Measurements from ENCODE around the gene RANBP6. TPM values are rescaled to one million over a fixed set of nuclear protein-coding genes. Genes with fewer than 3 reads are reported as not detected.
A peak's percentile ranks its signal among the peaks of the same experiment; 100 is the strongest.
"Not testable (repeated sequence)": the region's sequence is repeated elsewhere in the genome, so short reads cannot be mapped to it uniquely, and the experiment has no call there.

Gene RANBP6
- total and polyA plus RNA-seq, 4 donors, result 5.8 to 19.5 (median 12.3) TPM

- H3K36me3 ChIP-seq (ENCODE audit: control insufficient read depth in 4 of 4, insufficient read depth in 4 of 4, low read length in 4 of 4), result no peaks in the 10 kb centered on the region
- no peaks in the 10 kb centered on the region for H3K4me1 ChIP-seq (ENCODE audit: control insufficient read depth in 5 of 5, insufficient read depth in 5 of 5, low read length in 5 of 5)
- no peaks in the 10 kb centered on the region for H3K9me3 ChIP-seq (ENCODE audit: control insufficient read depth in 4 of 4, insufficient read depth in 3 of 4, low read length in 3 of 4)
- no peak overlapping the region for H3K9ac ChIP-seq (ENCODE audit: insufficient read depth in 1 of 2, low read length in 2 of 2)
- DNase-seq (no peak), ATAC-seq (ENCODE audit: insufficient read depth, low FRiP score) (no peak)
- no peaks in the 10 kb centered on the region for H3K27me3 ChIP-seq (ENCODE audit: control insufficient read depth in 3 of 3, insufficient read depth in 3 of 3, low read length in 2 of 3)
- TF ChIP-seq CTCF (IDR thresholded peaks at IDR 0.05; ENCODE audit: control extremely low read depth, extremely low read depth), result no peak
- H3K27ac ChIP-seq (ENCODE audit: low read depth in 1 of 2, low read length in 1 of 2), result no peak overlapping the region
- WGBS, 2 donors, result 71 to 85% methylated on average over 4 of the region's 4 CpGs
- H3K4me3 ChIP-seq, result no peak overlapping the region
Observed at GRCh38 chr9:6029604-6030274, 14.3 kb upstream of the RANBP6 start.

GRCh38 chr9:6024035-6024554, 8.7 kb upstream of the RANBP6 start:
- H3K27ac ChIP-seq (ENCODE audit: low read depth in 1 of 2, low read length in 1 of 2), result no peak overlapping the region
- no peaks in the 10 kb centered on the region for H3K4me1 ChIP-seq (ENCODE audit: control insufficient read depth in 5 of 5, insufficient read depth in 5 of 5, low read length in 5 of 5)
- no peak for TF ChIP-seq CTCF (IDR thresholded peaks at IDR 0.05; ENCODE audit: control extremely low read depth, extremely low read depth)
- no peaks in the 10 kb centered on the region for H3K27me3 ChIP-seq (ENCODE audit: control insufficient read depth in 3 of 3, insufficient read depth in 3 of 3, low read length in 2 of 3)
- WGBS, 2 donors, result 37 to 40% methylated on average over 4 of the region's 4 CpGs
- no peak overlapping the region for H3K9ac ChIP-seq (ENCODE audit: insufficient read depth in 1 of 2, low read length in 2 of 2)
- ATAC-seq (ENCODE audit: insufficient read depth, low FRiP score) (no peak), DNase-seq (no peak)
- H3K36me3 ChIP-seq (ENCODE audit: control insufficient read depth in 4 of 4, insufficient read depth in 4 of 4, low read length in 4 of 4), result no peaks in the 10 kb centered on the region
- no peak overlapping the region for H3K4me3 ChIP-seq
- H3K9me3 ChIP-seq (ENCODE audit: control insufficient read depth in 4 of 4, insufficient read depth in 3 of 4, low read length in 3 of 4), result no peaks in the 10 kb centered on the region

GRCh38 chr9:6016975-6017374, 1.6 kb upstream of the RANBP6 start:
- DNase-seq, result not testable (repeated sequence)

GRCh38 chr9:6014670-6015270, 654 bp downstream of the RANBP6 start:
- Histone ChIP-seq H3K9me3 (ENCODE audit: control insufficient read depth in 4 of 4, insufficient read depth in 3 of 4, low read length in 3 of 4) (no peaks in the 10 kb centered on the region), H3K27ac (ENCODE audit: low read depth in 1 of 2, low read length in 1 of 2) (peak overlapping the region; percentile 91 to 94), H3K36me3 (ENCODE audit: control insufficient read depth in 4 of 4, insufficient read depth in 4 of 4, low read length in 4 of 4) (peaks cover 2 to 21% (median 10%) of the 10 kb centered on the region in 4 donors), H3K4me1 (ENCODE audit: control insufficient read depth in 5 of 5, insufficient read depth in 5 of 5, low read length in 5 of 5) (peaks cover 0 to 25% (median 16%) of the 10 kb centered on the region in 5 donors), H3K27me3 (ENCODE audit: control insufficient read depth in 3 of 3, insufficient read depth in 3 of 3, low read length in 2 of 3) (no peaks in the 10 kb centered on the region), H3K4me3 (peak overlapping the region; percentile 70), H3K9ac (ENCODE audit: insufficient read depth in 1 of 2, low read length in 2 of 2) (peak overlapping the region; percentile 90 to 99)
- WGBS, 2 donors, result 32 to 38% methylated on average over 9 of the region's 9 CpGs
- DNase-seq, result no peak
- ATAC-seq (ENCODE audit: insufficient read depth, low FRiP score), result peak; percentile 54
- TF ChIP-seq CTCF (IDR thresholded peaks at IDR 0.05; ENCODE audit: control extremely low read depth, extremely low read depth), result no peak

More at GRCh38 chr9:6016975-6017374, 1.6 kb upstream of the RANBP6 start:
- 97% methylated on average over 10 of the region's 10 CpGs for WGBS, 2 donors
- Histone ChIP-seq H3K4me1 (ENCODE audit: control insufficient read depth in 5 of 5, insufficient read depth in 5 of 5, low read length in 5 of 5) (peaks cover 0 to 25% (median 16%) of the 10 kb centered on the region in 5 donors), H3K36me3 (ENCODE audit: control insufficient read depth in 4 of 4, insufficient read depth in 4 of 4, low read length in 4 of 4) (peaks cover 1 to 17% (median 10%) of the 10 kb centered on the region in 4 donors)
- not testable (repeated sequence) for H3K9ac ChIP-seq (ENCODE audit: insufficient read depth in 1 of 2, low read length in 2 of 2); H3K4me3 ChIP-seq; ATAC-seq (ENCODE audit: insufficient read depth, low FRiP score); H3K27me3 ChIP-seq (ENCODE audit: control insufficient read depth in 3 of 3, insufficient read depth in 3 of 3, low read length in 2 of 3); H3K9me3 ChIP-seq (ENCODE audit: control insufficient read depth in 4 of 4, insufficient read depth in 3 of 4, low read length in 3 of 4); H3K27ac ChIP-seq (ENCODE audit: low read depth in 1 of 2, low read length in 1 of 2)

All from lung (tissue), 12 donors.